PC-3 (cell line): ENCODE results near the gene TOPBP1.

Source experiments
- EZH2 ChIP-seq: fragments of 300-600 bp; sonication (generic); IDR thresholded peaks from one replicate; pipeline ENCODE4 v1.6.1; 2017; ENCODE audit warnings: antibody characterized with exemption, mild to moderate bottlenecking, low read length; ENCODE audit not compliant: unreplicated experiment
- TF ChIP-seq, protein P1 (sequence below): fragments of 300-600 bp; sonication (generic); conservative IDR thresholded peaks from 2 replicates; pipeline ENCODE4 v1.5.1; 2017; ENCODE audit warnings: antibody characterized with exemption, low read depth, mild to moderate bottlenecking, low read length

DNA sequence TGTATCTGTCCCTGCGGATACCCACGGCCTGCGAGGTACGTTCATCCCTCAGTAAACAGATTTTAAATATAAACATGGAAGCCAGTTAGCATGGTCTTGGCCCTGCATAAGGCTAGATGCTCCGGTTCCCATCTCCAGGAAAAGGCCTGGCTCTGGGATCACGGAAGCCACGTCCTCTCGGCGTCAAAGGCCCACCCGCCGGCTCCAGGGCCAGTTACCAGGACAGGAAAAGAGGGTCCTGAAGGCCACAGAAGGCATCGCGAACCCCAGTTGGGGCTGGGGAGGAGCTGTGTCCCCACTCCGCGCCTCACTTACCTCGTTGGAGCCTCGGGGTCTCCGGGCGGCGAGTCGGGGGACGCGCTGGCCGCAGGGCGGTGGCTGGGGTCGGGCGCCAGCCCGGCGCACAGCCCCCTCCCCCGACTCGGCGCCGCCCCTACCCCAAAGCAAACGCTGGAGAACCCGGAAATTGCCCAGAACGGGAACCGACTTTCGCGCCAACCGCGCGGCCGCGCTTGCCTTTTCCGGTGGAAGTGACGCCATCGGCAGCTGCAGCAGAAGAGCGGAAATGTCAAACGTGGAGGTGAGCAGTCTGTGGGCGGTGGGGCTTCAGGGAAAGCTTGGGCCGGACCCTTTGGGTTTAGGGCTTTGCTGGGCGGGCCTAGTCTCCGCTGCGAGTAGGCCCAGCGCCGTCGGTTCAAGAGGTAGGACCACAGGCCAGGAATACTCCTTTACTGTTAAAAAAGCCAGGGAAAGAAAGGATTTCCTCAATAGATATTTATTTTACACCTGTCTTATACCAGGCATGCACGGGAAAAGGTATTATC lies at the start of gene TOPBP1:
- TF ChIP-seq, protein P1, sequence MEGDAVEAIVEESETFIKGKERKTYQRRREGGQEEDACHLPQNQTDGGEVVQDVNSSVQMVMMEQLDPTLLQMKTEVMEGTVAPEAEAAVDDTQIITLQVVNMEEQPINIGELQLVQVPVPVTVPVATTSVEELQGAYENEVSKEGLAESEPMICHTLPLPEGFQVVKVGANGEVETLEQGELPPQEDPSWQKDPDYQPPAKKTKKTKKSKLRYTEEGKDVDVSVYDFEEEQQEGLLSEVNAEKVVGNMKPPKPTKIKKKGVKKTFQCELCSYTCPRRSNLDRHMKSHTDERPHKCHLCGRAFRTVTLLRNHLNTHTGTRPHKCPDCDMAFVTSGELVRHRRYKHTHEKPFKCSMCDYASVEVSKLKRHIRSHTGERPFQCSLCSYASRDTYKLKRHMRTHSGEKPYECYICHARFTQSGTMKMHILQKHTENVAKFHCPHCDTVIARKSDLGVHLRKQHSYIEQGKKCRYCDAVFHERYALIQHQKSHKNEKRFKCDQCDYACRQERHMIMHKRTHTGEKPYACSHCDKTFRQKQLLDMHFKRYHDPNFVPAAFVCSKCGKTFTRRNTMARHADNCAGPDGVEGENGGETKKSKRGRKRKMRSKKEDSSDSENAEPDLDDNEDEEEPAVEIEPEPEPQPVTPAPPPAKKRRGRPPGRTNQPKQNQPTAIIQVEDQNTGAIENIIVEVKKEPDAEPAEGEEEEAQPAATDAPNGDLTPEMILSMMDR, result no peak
- TF ChIP-seq EZH2, result no peak
